Measurements from ENCODE around the gene INPP4A.

The INPP4A gene

GRCh38 chr2:98501223-98501622 lies 56.6 kb downstream of the INPP4A start:
- DNase-seq = no peak

GRCh38 chr2:98501876-98502275 lies 57.2 kb downstream of the INPP4A start:
- DNase-seq = no peak

DNA sequence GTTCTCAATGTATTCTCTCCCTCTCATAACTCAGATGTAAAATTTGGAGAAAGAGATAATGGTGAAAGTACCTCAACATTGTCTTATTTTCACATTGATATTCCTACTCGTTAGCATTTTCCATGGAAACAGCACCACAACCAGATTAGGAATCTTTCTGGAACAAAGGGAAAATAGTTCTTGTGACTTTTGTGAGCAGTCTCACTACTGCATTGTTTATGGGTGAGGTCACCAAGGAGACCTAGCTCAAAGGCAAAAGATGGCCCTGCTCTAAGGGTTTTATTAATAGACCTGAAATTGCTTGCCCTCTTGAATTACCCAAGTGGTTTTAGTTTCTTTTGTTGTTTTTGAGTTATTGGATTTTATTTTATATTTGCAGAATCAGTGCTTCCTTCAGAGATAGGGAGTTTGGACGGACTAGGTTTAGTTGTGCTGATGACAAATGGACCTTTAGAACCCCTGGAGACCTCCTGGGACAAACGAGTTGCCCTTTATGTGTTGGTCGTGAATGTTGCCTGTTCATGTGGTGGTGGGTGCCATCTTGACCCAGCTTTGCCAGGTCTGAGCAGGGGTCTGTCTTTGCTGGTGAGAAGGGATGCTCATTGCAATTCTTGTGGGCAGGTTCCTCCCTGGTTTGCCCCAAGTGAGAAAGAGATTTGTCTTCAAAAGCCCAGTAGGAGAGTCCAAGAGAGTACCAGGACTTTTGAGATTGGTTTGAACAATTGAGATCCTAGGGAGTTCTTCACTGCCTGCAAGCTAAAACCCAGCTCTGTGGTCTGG lies 58.1 kb downstream of the INPP4A start:
- no peak for DNase-seq

DNA sequence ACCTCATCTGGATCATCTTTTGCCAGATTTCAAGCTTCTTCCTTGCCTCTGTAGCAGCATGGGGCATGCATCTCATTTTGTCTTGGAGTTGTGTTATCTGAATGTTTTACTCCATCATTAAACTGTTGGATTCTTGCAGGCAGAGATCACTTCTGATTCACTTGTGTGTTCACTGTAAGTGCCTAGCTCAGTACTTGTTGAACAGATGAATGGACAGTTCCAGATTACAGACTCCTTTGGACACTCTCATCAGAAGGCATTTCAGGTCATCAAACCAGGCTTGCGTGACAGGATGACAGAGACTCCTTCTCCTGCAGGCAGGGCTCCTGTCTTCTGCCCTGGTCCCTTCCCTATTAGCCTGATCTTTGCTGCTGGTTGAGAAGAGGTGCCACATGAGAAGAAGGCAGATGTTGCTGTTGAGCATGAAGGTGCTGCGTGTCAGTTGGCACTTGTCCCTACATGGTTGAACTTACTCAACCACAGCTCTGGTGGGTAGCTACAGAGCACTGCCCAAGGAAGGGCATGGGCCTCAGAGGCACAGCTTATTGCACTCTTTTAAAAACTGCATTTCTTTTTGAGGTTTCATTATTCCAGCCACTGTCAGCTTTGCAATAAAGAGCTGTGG lies 58.9 kb downstream of the INPP4A start:
- DNase-seq = no peak

DNA sequence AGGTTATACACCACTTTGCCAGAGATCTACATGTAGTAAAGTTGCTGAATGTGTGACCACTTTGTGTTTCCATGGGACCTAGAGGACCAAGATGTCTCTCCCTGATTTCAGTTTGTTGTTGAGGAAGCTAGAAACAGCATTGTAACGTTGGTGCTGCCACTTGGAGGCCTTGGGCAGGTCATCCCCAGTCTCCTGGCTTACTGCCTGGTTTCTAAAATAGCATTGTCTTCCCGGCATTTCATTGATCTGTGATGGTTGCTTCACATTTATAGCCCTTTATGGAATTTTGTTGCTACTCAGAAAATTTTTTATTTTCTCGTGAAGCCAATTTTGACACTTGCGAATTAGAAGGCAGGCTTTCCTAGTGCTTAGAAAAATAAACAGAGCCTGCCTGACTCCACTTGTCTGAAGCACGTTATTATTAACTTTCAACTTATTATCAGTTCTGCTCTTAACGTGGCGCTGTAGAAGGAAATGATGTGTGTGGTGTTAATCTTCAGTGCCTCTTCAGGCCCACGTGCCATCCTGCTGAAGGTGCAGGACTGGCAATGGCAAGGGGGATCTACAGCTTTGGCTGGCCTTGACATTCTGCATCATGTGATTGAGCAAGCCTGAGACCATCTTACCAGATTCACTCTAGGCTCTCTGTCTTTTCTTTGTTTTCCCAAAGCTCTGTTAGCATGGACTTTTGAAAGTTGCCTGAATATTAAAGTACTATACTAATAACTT lies 59.9 kb downstream of the INPP4A start:
- no peak for DNase-seq

GRCh38 chr2:98505311-98505808 lies 60.7 kb downstream of the INPP4A start:
- no peak for DNase-seq

- DNase-seq = no peak
Measured at GRCh38 chr2:98505971-98506664, 61.5 kb downstream of the INPP4A start.

DNA sequence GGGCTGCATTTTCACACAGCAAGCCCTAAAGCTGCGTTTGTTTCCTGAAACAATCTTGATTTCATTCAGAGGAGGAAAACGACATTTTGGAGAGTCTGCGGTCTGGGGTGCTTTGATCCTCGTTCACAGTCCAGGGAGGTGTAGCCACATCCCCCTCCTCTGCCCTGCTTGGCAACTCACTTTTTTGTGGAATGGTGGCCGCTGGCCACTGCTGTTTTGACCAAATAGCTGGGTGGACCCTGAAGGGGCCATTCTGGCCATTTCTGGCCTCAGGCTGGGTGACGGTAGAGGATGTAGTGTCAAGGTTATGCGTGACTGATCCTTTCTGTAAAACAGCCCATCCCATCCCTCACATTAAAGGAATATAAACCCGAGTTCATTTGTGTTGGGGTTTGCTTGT lies 62.2 kb downstream of the INPP4A start:
- no peak for DNase-seq

DNA sequence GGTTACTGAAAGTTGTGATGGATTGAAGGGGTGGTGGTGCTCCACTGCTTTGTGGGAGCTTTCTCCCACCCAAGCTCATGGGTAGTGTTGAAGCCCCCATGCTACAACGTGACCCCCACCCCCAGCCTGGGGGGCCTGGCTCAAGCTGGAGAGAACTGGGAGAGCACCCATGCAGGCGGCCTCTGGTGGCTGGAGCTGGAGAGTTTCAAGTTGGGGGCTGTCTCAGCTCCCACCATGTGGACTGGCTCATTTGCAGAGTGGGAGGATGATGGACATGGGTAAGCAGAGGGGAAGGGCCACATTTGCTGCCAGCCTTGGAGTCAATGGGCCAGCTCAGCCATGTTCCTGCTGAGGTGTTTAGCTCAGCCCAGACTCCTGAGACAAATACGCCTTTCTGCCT lies 62.8 kb downstream of the INPP4A start:
- no peak for DNase-seq

- no peak for DNase-seq
Measured at GRCh38 chr2:98507891-98508708, 63.4 kb downstream of the INPP4A start.

DNA sequence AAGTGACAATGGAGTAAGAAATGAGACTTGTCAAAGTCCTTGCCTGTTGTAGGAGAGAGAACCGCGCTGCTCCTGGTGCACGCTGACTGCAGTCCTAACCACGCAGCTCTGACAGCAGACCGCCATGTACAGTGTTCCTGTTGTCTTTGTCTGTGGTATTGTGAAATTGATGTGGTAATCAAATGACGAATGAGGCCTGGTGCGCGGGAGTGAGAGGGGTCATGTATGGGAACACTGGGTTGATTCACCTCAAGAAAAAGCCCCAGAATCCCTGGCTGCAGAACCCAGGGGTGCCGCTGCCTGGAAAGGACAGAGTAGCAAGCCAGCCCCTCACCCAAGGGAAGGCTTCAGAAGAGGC lies 64.0 kb downstream of the INPP4A start:
- DNase-seq = no peak

- DNase-seq = no peak
Measured at GRCh38 chr2:98509542-98510321, 65.1 kb downstream of the INPP4A start.

DNA sequence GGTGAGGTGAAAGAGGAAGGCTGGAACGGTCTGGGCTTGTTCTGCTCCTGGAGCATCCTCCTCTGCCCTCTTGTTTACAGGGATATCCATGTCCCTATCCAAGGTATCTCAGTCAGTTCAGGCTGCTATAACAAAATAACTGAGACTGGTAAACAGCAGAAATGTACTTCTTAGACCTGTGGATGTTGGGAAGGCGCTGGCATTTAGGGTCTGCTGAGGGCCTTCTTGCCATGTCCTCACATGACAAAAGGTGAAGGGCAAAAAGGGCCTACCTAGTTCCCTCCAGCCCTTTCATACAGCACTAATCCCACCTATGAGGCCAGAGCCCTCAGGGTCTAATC lies 65.6 kb downstream of the INPP4A start:
- no peak for DNase-seq

DNA sequence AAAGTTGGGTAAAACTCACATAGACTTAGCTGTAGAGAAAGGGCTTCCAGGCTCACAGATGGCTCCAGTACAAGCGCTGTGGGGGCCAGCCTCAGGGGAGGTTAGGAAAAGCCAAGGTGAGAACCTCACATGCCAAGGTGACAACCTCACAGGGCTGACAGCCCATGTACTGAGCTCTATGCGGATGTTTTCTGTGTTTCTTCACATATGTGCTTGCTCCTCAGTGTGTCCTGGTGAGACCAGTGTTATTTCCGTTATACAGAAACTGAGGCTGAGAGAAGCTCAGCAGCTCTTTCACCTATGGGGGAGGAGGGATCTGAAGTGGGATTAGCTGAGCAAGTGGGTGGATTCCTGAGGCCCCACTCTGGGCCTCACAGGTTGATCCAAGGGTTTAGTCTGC lies 67.3 kb downstream of the INPP4A start:
- DNase-seq = no peak

DNA sequence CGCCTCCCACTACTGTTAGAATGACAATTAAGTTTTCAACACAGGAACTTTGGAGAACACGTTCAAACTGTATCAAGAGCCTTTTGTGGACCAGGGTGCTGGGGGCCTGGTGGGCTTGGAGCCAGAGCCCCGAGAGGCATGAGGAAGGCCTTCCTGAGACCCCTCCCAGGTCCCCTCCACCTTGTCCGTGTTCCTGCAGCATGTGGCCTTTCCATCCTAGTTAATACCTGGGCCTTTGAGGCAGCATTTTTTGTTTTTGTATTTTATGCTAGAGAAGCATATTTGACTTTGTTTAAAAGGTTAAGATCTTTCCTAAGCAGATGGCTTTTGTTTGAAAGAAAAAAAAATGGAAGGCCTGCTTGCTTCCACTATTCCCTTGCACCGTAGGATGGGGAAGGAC lies 68.0 kb downstream of the INPP4A start:
- DNase-seq = no peak

GRCh38 chr2:98514096-98514639 lies 69.5 kb downstream of the INPP4A start:
- no peak for DNase-seq

- DNase-seq = no peak
Measured at GRCh38 chr2:98514879-98515249, 70.2 kb downstream of the INPP4A start.

GRCh38 chr2:98515250-98515991 lies 70.8 kb downstream of the INPP4A start:
- no peak for DNase-seq

- no peak for DNase-seq
Measured at GRCh38 chr2:98516571-98516970, 71.9 kb downstream of the INPP4A start.

- DNase-seq = no peak
Measured at GRCh38 chr2:98517636-98518035, 73.0 kb downstream of the INPP4A start.

DNA sequence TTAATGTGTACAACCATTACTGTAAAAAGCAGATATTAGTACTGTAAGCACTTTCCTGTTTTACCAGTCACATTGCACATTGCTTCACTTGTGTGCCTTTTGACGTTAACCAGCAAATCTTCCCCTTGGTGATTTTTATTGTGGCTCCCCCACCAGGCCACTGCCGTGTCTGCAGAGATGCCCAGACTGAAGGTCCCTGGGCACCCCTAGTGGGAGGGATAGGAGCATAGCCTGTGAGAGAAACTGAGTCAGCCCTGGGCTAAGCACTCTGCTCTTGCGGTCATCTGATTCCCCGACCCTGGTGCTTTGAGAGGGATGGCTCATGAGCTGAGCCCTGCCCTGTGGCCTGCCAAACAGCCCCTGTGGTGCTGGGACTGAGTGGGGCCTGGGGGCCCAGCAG lies 73.4 kb downstream of the INPP4A start:
- DNase-seq = no peak

All from T1000 (cell line).